ENCODE measurements around the gene LSM12. TPM values are rescaled to one million over a fixed set of nuclear protein-coding genes. Genes with fewer than 3 reads are reported as not detected.

LSM12 gene
- polyA plus RNA-seq, 1 experiment = 57.5 TPM

GRCh38 chr17:44076716-44077594 lies 10.5 kb upstream of the LSM12 start:
- no peaks in the 10 kb centered on the region for H3K9me3 ChIP-seq (ENCODE audit: control insufficient read depth, insufficient read depth, low read length)
- H3K27ac ChIP-seq (ENCODE audit: low read depth, low read length) = peak overlapping the region; percentile 47
- no peak for TF ChIP-seq CTCF (IDR thresholded peaks at IDR 0.05; ENCODE audit: low read depth, low read length)
- no peak overlapping the region for H3K4me3 ChIP-seq (ENCODE audit: low read depth, low read length)
- ChIA-PET CTCF (no interaction called here), POLR2A (interaction anchor here (0.6 kb wide), 1 partner anchor 655 kb away, joined by 3 read pairs; no protein-coding TSS in a partner anchor)
- DNase-seq (ENCODE audit: low read depth, low spot score) = no peak
- no peaks in the 10 kb centered on the region for H3K27me3 ChIP-seq (ENCODE audit: control insufficient read depth, insufficient read depth, low read length)

GRCh38 chr17:44075598-44076293 lies 9.3 kb upstream of the LSM12 start:
- ChIA-PET CTCF (interaction anchor here (1.1 kb wide), 1 partner anchor 93 kb away, joined by 3 read pairs; no protein-coding TSS in a partner anchor), POLR2A (no interaction called here)
- Histone ChIP-seq H3K4me3 (ENCODE audit: low read depth, low read length) (no peak overlapping the region), H3K27ac (ENCODE audit: low read depth, low read length) (no peak overlapping the region), H3K27me3 (ENCODE audit: control insufficient read depth, insufficient read depth, low read length) (no peaks in the 10 kb centered on the region), H3K9me3 (ENCODE audit: control insufficient read depth, insufficient read depth, low read length) (no peaks in the 10 kb centered on the region)
- no peak for DNase-seq (ENCODE audit: low read depth, low spot score)
- TF ChIP-seq CTCF (IDR thresholded peaks at IDR 0.05; ENCODE audit: low read depth, low read length) = no peak

GRCh38 chr17:44074911-44075285 lies 8.4 kb upstream of the LSM12 start:
- CTCF ChIA-PET = interaction anchor here (0.6 to 1.1 kb wide), 2 partner anchors 49 to 94 kb away, joined by 3 read pairs; partner anchors contain the start of gene HDAC5
- no peak overlapping the region for H3K27ac ChIP-seq (ENCODE audit: low read depth, low read length)
- DNase-seq (ENCODE audit: low read depth, low spot score) = no peak
- TF ChIP-seq CTCF (IDR thresholded peaks at IDR 0.05; ENCODE audit: low read depth, low read length) = no peak
- H3K9me3 ChIP-seq (ENCODE audit: control insufficient read depth, insufficient read depth, low read length) = no peaks in the 10 kb centered on the region
- H3K27me3 ChIP-seq (ENCODE audit: control insufficient read depth, insufficient read depth, low read length) = no peaks in the 10 kb centered on the region
- POLR2A ChIA-PET = interaction anchor here (0.6 to 0.7 kb wide), 2 partner anchors 12 to 67 kb away, joined by 3 to 4 read pairs; partner anchors contain the start of gene HROB
- H3K4me3 ChIP-seq (ENCODE audit: low read depth, low read length) = no peak overlapping the region

- POLR2A ChIA-PET = interaction anchor here (0.5 to 0.7 kb wide), 3 partner anchors 13 to 100 kb away, joined by 3 to 6 read pairs (median 4); partner anchors contain the start of gene HROB
- CTCF ChIA-PET = interaction anchor here (0.6 to 1.1 kb wide), 4 partner anchors 9 to 94 kb away, joined by 3 to 6 read pairs (median 3); partner anchors contain the start of gene HDAC5
Observed at GRCh38 chr17:44074231-44074910, 7.9 kb upstream of the LSM12 start.

More at GRCh38 chr17:44074231-44074910, 7.9 kb upstream of the LSM12 start:
- H3K4me3 ChIP-seq (ENCODE audit: low read depth, low read length) = no peak overlapping the region
- TF ChIP-seq CTCF (IDR thresholded peaks at IDR 0.05; ENCODE audit: low read depth, low read length) = no peak
- no peak for DNase-seq (ENCODE audit: low read depth, low spot score)
- H3K27ac ChIP-seq (ENCODE audit: low read depth, low read length) = peak overlapping the region; percentile 52
- H3K9me3 ChIP-seq (ENCODE audit: control insufficient read depth, insufficient read depth, low read length) = no peaks in the 10 kb centered on the region
- no peaks in the 10 kb centered on the region for H3K27me3 ChIP-seq (ENCODE audit: control insufficient read depth, insufficient read depth, low read length)

Measured in AG04450 (cell line).